Inflammatory macrophage (primary cell): Measurements from ENCODE around the gene MICAL2.

Source experiments
- DNase-seq, 2 donors: peaks; one replicate each; pipeline ENCODE4 v3.0.0-alpha.2; 2020 to 2022

MICAL2 gene

GRCh38 chr11:12289667-12290476, 179.5 kb downstream of the MICAL2 start:
- DNase-seq = no peak

- DNase-seq = no peak
Measured at GRCh38 chr11:12290477-12290922, 180.1 kb downstream of the MICAL2 start.

GRCh38 chr11:12291313-12291712, 180.9 kb downstream of the MICAL2 start:
- no peak for DNase-seq

GRCh38 chr11:12291766-12292165, 181.4 kb downstream of the MICAL2 start:
- peak; percentile 77 to 80 for DNase-seq

- peak; percentile 75 to 85 for DNase-seq
Measured at GRCh38 chr11:12292766-12293165, 182.4 kb downstream of the MICAL2 start.

GRCh38 chr11:12293486-12293885, 183.1 kb downstream of the MICAL2 start:
- DNase-seq = no peak

GRCh38 chr11:12294613-12295012, 184.2 kb downstream of the MICAL2 start:
- DNase-seq = no peak

- DNase-seq = no peak
Measured at GRCh38 chr11:12295943-12296342, 185.6 kb downstream of the MICAL2 start.

- no peak for DNase-seq
Measured at GRCh38 chr11:12298610-12299009, 188.2 kb downstream of the MICAL2 start.

GRCh38 chr11:12301379-12301778, 191.0 kb downstream of the MICAL2 start:
- no peak for DNase-seq

GRCh38 chr11:12303421-12304149, 193.2 kb downstream of the MICAL2 start:
- no peak for DNase-seq

GRCh38 chr11:12306830-12307229, 196.4 kb downstream of the MICAL2 start:
- DNase-seq = no peak

- DNase-seq = no peak
Measured at GRCh38 chr11:12312132-12312531, 201.7 kb downstream of the MICAL2 start.
